Endodermal cell (in vitro differentiated cells): ENCODE measurements around the gene BCAN. TPM values are rescaled to one million over a fixed set of nuclear protein-coding genes. Genes with fewer than 3 reads are reported as not detected.
A peak's percentile ranks its signal among the peaks of the same experiment; 100 is the strongest.

ENCODE experiments used
- DNase-seq: peaks from one replicate; pipeline ENCODE4 v3.0.0-alpha.2; 2017
- H3K27ac ChIP-seq: 2 replicates; pipeline ENCODE4 v1.5.1; 2013; ENCODE audit warnings: mild to moderate bottlenecking, low read depth, low read length, moderate library complexity
- H3K27me3 ChIP-seq: 2 replicates; pipeline ENCODE4 v1.6.1; 2013; ENCODE audit warnings: mild to moderate bottlenecking, low read length, moderate library complexity; ENCODE audit not compliant: insufficient read depth, control insufficient read depth, poor library complexity, severe bottlenecking
- H3K36me3 ChIP-seq: 2 replicates; pipeline ENCODE4 v1.7.0; 2013; ENCODE audit warnings: mild to moderate bottlenecking, low read length, moderate library complexity; ENCODE audit not compliant: control insufficient read depth, insufficient read depth
- H3K4me1 ChIP-seq: one replicate; pipeline ENCODE4 v1.7.0; 2013; ENCODE audit warnings: low read length; ENCODE audit not compliant: control insufficient read depth, insufficient read depth
- H3K4me3 ChIP-seq: 2 replicates; pipeline ENCODE4 v1.5.1; 2013; ENCODE audit warnings: mild to moderate bottlenecking, low read length, moderate library complexity
- H3K9ac ChIP-seq: 2 replicates; pipeline ENCODE4 v1.6.1; 2013; ENCODE audit warnings: mild to moderate bottlenecking, low read length, moderate library complexity; ENCODE audit not compliant: poor library complexity, severe bottlenecking; ENCODE audit errors: extremely low read depth
- H3K9me3 ChIP-seq: 2 replicates; pipeline ENCODE4 v1.6.1; 2013; ENCODE audit warnings: mild to moderate bottlenecking, low read length, moderate library complexity; ENCODE audit not compliant: control insufficient read depth
- H3K27ac Mint-ChIP-seq: 2 replicates; pipeline ENCODE4 v1.8.0; 2020; ENCODE audit warnings: mixed read lengths
- H3K27me3 Mint-ChIP-seq: 2 replicates; pipeline ENCODE4 v1.8.0; 2021; ENCODE audit warnings: mild to moderate bottlenecking, mixed read lengths; ENCODE audit not compliant: insufficient read depth
- H3K36me3 Mint-ChIP-seq: 2 replicates; pipeline ENCODE4 v1.8.0; 2020; ENCODE audit warnings: low read depth, mixed read lengths
- H3K4me1 Mint-ChIP-seq: 2 replicates; pipeline ENCODE4 v1.8.0; 2020; ENCODE audit warnings: mixed read lengths
- H3K4me3 Mint-ChIP-seq: 2 replicates; pipeline ENCODE4 v1.8.0; 2020; ENCODE audit warnings: mild to moderate bottlenecking, moderate library complexity, mixed read lengths
- H3K9me3 Mint-ChIP-seq: 2 replicates; pipeline ENCODE4 v1.8.0; 2020; ENCODE audit warnings: mild to moderate bottlenecking, mixed read lengths
- CTCF ChIP-seq: fragments of 200-600 bp; sonication (generic); conservative IDR thresholded peaks from 2 replicates; pipeline ENCODE4 v1.5.0; 2021; ENCODE audit warnings: antibody characterized with exemption, mild to moderate bottlenecking
- WGBS, 2 experiments: methylation state at CpG; one replicate each; pipeline versions ENCODE4 v1.1.5 to v1.1.7; 2013; ENCODE audit warnings: missing lambda C conversion rate in 2 of 2, mixed read lengths in 1 of 2; ENCODE audit not compliant: insufficient coverage in 1 of 2, insufficient read length in 1 of 2; 5-methylcytosine and 5-hydroxymethylcytosine counted together
- total RNA-seq, 2 donors: library from RNA; stranded (reverse); fragmentation: NEBNext Ultra II Directional in 1 of 2; extraction: Animal tissue kit (Norgen Biotek cat#: 25700) in 1 of 2; gene quantifications; 2 replicates in 1 of 2; 3 replicates in 1 of 2; pipeline ENCODE4 v1.2.1, GENCODE V29; 2021

BCAN gene
- total RNA-seq, 2 donors from 2014 or later, result 0.31 TPM; not detected in 1

GRCh38 chr1:156675210-156676113 lies 33.5 kb downstream of the BCAN start:
- peak; percentile 85 for DNase-seq
- no peak for TF ChIP-seq CTCF
- Histone ChIP-seq H3K4me1 (peaks cover 11% of the 10 kb centered on the region), H3K9me3 (no peaks in the 10 kb centered on the region), H3K27ac (peak overlapping the region; percentile 100), H3K27me3 (no peaks in the 10 kb centered on the region), H3K36me3 (peaks cover 19% of the 10 kb centered on the region), H3K4me3 (peak overlapping the region; percentile 81), H3K9ac (peak overlapping the region; percentile 78)
- H3K4me1 Mint-ChIP-seq, result peaks cover 39% of the 10 kb centered on the region
- H3K9me3 Mint-ChIP-seq, result no peaks in the 10 kb centered on the region
- H3K27me3 Mint-ChIP-seq, result peaks cover 19% of the 10 kb centered on the region
- peak overlapping the region; percentile 74 for H3K27ac Mint-ChIP-seq
- WGBS, 2 experiments, result 48 to 52% methylated on average over 10 to 18 of the region's 18 CpGs
- H3K4me3 Mint-ChIP-seq, result peak overlapping the region; percentile 70
- H3K36me3 Mint-ChIP-seq, result peaks cover 29% of the 10 kb centered on the region

- Mint-ChIP-seq H3K9me3 (no peaks in the 10 kb centered on the region), H3K4me3 (peak overlapping the region; percentile 70), H3K27ac (peak overlapping the region; percentile 74), H3K36me3 (peaks cover 26% of the 10 kb centered on the region), H3K27me3 (peaks cover 23% of the 10 kb centered on the region), H3K4me1 (peaks cover 39% of the 10 kb centered on the region)
- H3K36me3 ChIP-seq, result peaks cover 19% of the 10 kb centered on the region
- TF ChIP-seq CTCF, result no peak
- peak overlapping the region; percentile 78 for H3K9ac ChIP-seq
- WGBS, 2 experiments, result 9 to 20% methylated on average over 6 to 49 of the region's 49 CpGs
- H3K27ac ChIP-seq, result peak overlapping the region; percentile 100
- no peak for DNase-seq
- no peaks in the 10 kb centered on the region for H3K9me3 ChIP-seq
- H3K4me1 ChIP-seq, result peaks cover 11% of the 10 kb centered on the region
- peak overlapping the region; percentile 81 for H3K4me3 ChIP-seq
- no peaks in the 10 kb centered on the region for H3K27me3 ChIP-seq
Measured at GRCh38 chr1:156676114-156676819, 34.4 kb downstream of the BCAN start.

- Mint-ChIP-seq H3K4me1 (peaks cover 39% of the 10 kb centered on the region), H3K4me3 (peak within 1 kb of the TSS; percentile 70), H3K27me3 (peaks cover 23% of the 10 kb centered on the region), H3K9me3 (no peaks in the 10 kb centered on the region), H3K27ac (peak within 1 kb of the TSS; percentile 90), H3K36me3 (peaks cover 18% of the 10 kb centered on the region)
- Histone ChIP-seq H3K27me3 (no peaks in the 10 kb centered on the region), H3K36me3 (peaks cover 15% of the 10 kb centered on the region), H3K27ac (peak within 1 kb of the TSS; percentile 100), H3K4me3 (peak within 1 kb of the TSS; percentile 81), H3K9ac (peak within 1 kb of the TSS; percentile 78), H3K4me1 (peaks cover 11% of the 10 kb centered on the region), H3K9me3 (no peaks in the 10 kb centered on the region)
- peak; percentile 96 for DNase-seq
- no peak for TF ChIP-seq CTCF
- 1 to 2% methylated on average over 36 to 70 of the region's 70 CpGs for WGBS, 2 experiments
Measured at GRCh38 chr1:156676820-156677615, 35.1 kb downstream of the BCAN start, which contains the start of gene NES. Gene NES, minus strand, starts transcription at chr1:156677407. Its CDS starts 143 bp downstream, at chr1:156677264.
